IMR-90 (cell line): Measurements from ENCODE around the gene ENAH. TPM values are rescaled to one million over a fixed set of nuclear protein-coding genes. Genes with fewer than 3 reads are reported as not detected.

Experiments
- ATAC-seq: fragments of 200-7000 bp; cut with Tn5 transposase; 2 replicates; pipeline ENCODE4 v1.9.1; 2020; ENCODE audit warnings: low read depth, mild to moderate bottlenecking, moderate library complexity
- BruUV-seq: library from RNA; stranded (reverse); fragments of 400-500 nt; replicated peaks from 2 replicates; lab custom pipeline; 2021; lab: Mats Ljungman, UMichigan
- CTCF ChIA-PET: fragments of 300-600 bp; formaldehyde crosslinking; extraction: SDS; loops from one replicate; lab custom pipeline; 2021; ENCODE audit warnings: antibody characterized with exemption; lab: Yijun Ruan, JAX
- POLR2A ChIA-PET: fragments of 300-600 bp; sonication (Branson Sonifier 250); formaldehyde crosslinking; loops from one replicate; lab custom pipeline; 2022; ENCODE audit warnings: antibody characterized with exemption; ENCODE audit not compliant: unreplicated experiment; lab: Charles Lee
- DNase-seq: peaks from one replicate; pipeline ENCODE4 v3.0.0; 2013
- H2AFZ ChIP-seq: replicated peaks from 2 replicates; pipeline ENCODE3; 2013; ENCODE audit warnings: low read length, mild to moderate bottlenecking; ENCODE audit not compliant: poor library complexity
- H2AK5ac ChIP-seq: 2 replicates; pipeline ENCODE4 v1.6.1; 2013; ENCODE audit warnings: low read depth, low read length, inconsistent platforms
- H2AK9ac ChIP-seq: replicated peaks from 2 replicates; pipeline ENCODE3; 2013; ENCODE audit warnings: mild to moderate bottlenecking, low read depth, low read length, moderate library complexity; ENCODE audit not compliant: poor library complexity
- H2BK120ac ChIP-seq: 2 replicates; pipeline ENCODE4 v1.6.1; 2013; ENCODE audit warnings: low read depth, low read length, inconsistent platforms
- H2BK15ac ChIP-seq: 3 replicates; pipeline ENCODE4 v1.6.1; 2013; ENCODE audit warnings: low read depth, low read length, inconsistent platforms
- H2BK20ac ChIP-seq: 2 replicates; pipeline ENCODE4 v1.6.1; 2013; ENCODE audit warnings: low read depth, mild to moderate bottlenecking, inconsistent platforms, low read length, moderate library complexity
- H2BK5ac ChIP-seq: 2 replicates; pipeline ENCODE4 v1.6.1; 2013; ENCODE audit warnings: mild to moderate bottlenecking, low read depth, low read length, inconsistent platforms; ENCODE audit not compliant: poor library complexity, severe bottlenecking
- H3K14ac ChIP-seq: replicated peaks from 2 replicates; pipeline ENCODE4 v1.6.1; 2013; ENCODE audit warnings: low read depth, low read length, inconsistent platforms
- H3K18ac ChIP-seq: 2 replicates; pipeline ENCODE4 v1.6.1; 2013; ENCODE audit warnings: low read depth, low read length, control low read depth
- H3K23ac ChIP-seq: 2 replicates; pipeline ENCODE4 v1.6.1; 2013; ENCODE audit warnings: low read depth, low read length, inconsistent platforms
- H3K27ac ChIP-seq: 2 replicates; pipeline ENCODE4 v1.5.1; 2013; ENCODE audit warnings: mild to moderate bottlenecking, control low read depth, low read length; ENCODE audit not compliant: insufficient read depth
- H3K27me3 ChIP-seq: 2 replicates; pipeline ENCODE4 v1.6.1; 2013; ENCODE audit warnings: low read length; ENCODE audit not compliant: control insufficient read depth, insufficient read depth
- H3K36me3 ChIP-seq: 2 replicates; pipeline ENCODE4 v1.6.1; 2013; ENCODE audit warnings: low read length, mixed read lengths; ENCODE audit not compliant: control insufficient read depth, insufficient read depth
- H3K4ac ChIP-seq: 2 replicates; pipeline ENCODE4 v1.6.1; 2013; ENCODE audit warnings: low read depth, low read length, inconsistent platforms
- H3K4me1 ChIP-seq: 2 replicates; pipeline ENCODE4 v1.6.1; 2013; ENCODE audit warnings: low read length, mixed read lengths; ENCODE audit not compliant: control insufficient read depth, insufficient read depth
- H3K4me2 ChIP-seq: 2 replicates; pipeline ENCODE4 v1.6.1; 2013; ENCODE audit warnings: low read depth, mild to moderate bottlenecking, control low read depth, low read length, moderate library complexity
- H3K4me3 ChIP-seq: 2 replicates; pipeline ENCODE4 v1.5.1; 2013; ENCODE audit warnings: low read depth, mild to moderate bottlenecking, control low read depth, low read length, moderate library complexity; ENCODE audit not compliant: insufficient read depth
- H3K56ac ChIP-seq: 2 replicates; pipeline ENCODE4 v1.6.1; 2013; ENCODE audit warnings: low read length, inconsistent platforms; ENCODE audit not compliant: insufficient read depth; ENCODE audit errors: extremely low read depth
- H3K79me1 ChIP-seq, 2 experiments: 2 replicates each; pipeline ENCODE4 v1.6.1; 2013; ENCODE audit warnings: low read length in 2 of 2, inconsistent platforms in 1 of 2, low read depth in 1 of 2
- H3K9ac ChIP-seq: 2 replicates; pipeline ENCODE4 v1.6.1; 2013; ENCODE audit warnings: low read depth, low read length, control low read depth
- H3K9me1 ChIP-seq: 2 replicates; pipeline ENCODE4 v1.6.1; 2013; ENCODE audit warnings: low read length, inconsistent platforms; ENCODE audit not compliant: insufficient read depth
- H3K9me3 ChIP-seq: 2 replicates; pipeline ENCODE4 v1.6.1; 2013; ENCODE audit warnings: low read length; ENCODE audit not compliant: control insufficient read depth, insufficient read depth
- H4K20me1 ChIP-seq: 2 replicates; pipeline ENCODE4 v1.6.1; 2013; ENCODE audit warnings: low read length, inconsistent platforms; ENCODE audit not compliant: insufficient read depth
- H4K5ac ChIP-seq: 2 replicates; pipeline ENCODE4 v1.6.1; 2013; ENCODE audit warnings: mild to moderate bottlenecking, low read depth, low read length, control low read depth
- H4K8ac ChIP-seq, 2 experiments: 2 replicates each; pipeline ENCODE4 v1.6.1; 2013; ENCODE audit warnings: low read depth in 2 of 2, low read length in 2 of 2, control low read depth in 1 of 2, inconsistent platforms in 1 of 2
- H4K91ac ChIP-seq: 2 replicates; pipeline ENCODE4 v1.6.1; 2013; ENCODE audit warnings: low read depth, low read length, inconsistent platforms; ENCODE audit not compliant: insufficient read depth
- BHLHE40 ChIP-seq: fragments of 150-350 bp; IDR thresholded peaks from 2 replicates; pipeline ENCODE4 v1.6.1; 2016; ENCODE audit warnings: mild to moderate bottlenecking, low read depth, low read length
- CHD1 ChIP-seq: IDR thresholded peaks from 2 replicates; pipeline ENCODE4 v1.6.1; 2012; ENCODE audit warnings: low read depth, low read length, improper control_type of control experiment
- CTCF ChIP-seq: conservative IDR thresholded peaks from 2 replicates; pipeline ENCODE4 v1.5.1; 2012; ENCODE audit warnings: mild to moderate bottlenecking, low read depth, low read length, improper control_type of control experiment
- FOS ChIP-seq: fragments of 150-350 bp; IDR thresholded peaks from 2 replicates; pipeline ENCODE4 v1.6.1; 2016; ENCODE audit warnings: low read depth, low read length
- MAFK ChIP-seq: IDR thresholded peaks from 2 replicates; pipeline ENCODE4 v1.6.1; 2012; ENCODE audit warnings: low read depth, low read length, improper control_type of control experiment
- MXI1 ChIP-seq: IDR thresholded peaks from 2 replicates; pipeline ENCODE4 v1.6.1; 2012; ENCODE audit warnings: low read depth, mild to moderate bottlenecking, low read length, moderate library complexity, borderline replicate concordance
- NFE2L2 ChIP-seq: fragments of 150-350 bp; IDR thresholded peaks from 2 replicates; pipeline ENCODE4 v1.6.1; 2016; ENCODE audit warnings: low read depth, mild to moderate bottlenecking, low read length
- POLR2A ChIP-seq: IDR thresholded peaks from 2 replicates; pipeline ENCODE4 v1.6.1; 2012; ENCODE audit warnings: mild to moderate bottlenecking, low read depth, low read length
- RAD21 ChIP-seq: IDR thresholded peaks from 2 replicates; pipeline ENCODE4 v1.6.1; 2012; ENCODE audit warnings: low read length, improper control_type of control experiment
- RCOR1 ChIP-seq: IDR thresholded peaks from 2 replicates; pipeline ENCODE4 v1.6.1; 2012; ENCODE audit warnings: mild to moderate bottlenecking, low read length, improper control_type of control experiment; ENCODE audit not compliant: insufficient replicate concordance
- RFX5 ChIP-seq: IDR thresholded peaks from 2 replicates; pipeline ENCODE4 v1.8.0; 2012; ENCODE audit warnings: low read depth, mild to moderate bottlenecking, low read length, moderate library complexity
- WGBS, 2 experiments: methylation state at CpG; one replicate each; pipeline versions ENCODE4 v1.1.5 to v1.1.7; 2013; ENCODE audit warnings: missing lambda C conversion rate in 2 of 2; ENCODE audit not compliant: insufficient read length in 1 of 2; ENCODE audit errors: extremely low coverage in 2 of 2; 5-methylcytosine and 5-hydroxymethylcytosine counted together
- dilution Hi-C: fragments of 300-500 bp; cut with HindIII; formaldehyde crosslinking; loops from one replicate; pipeline ENCODE4 v1.14.3; 2018; ENCODE audit warnings: low sequenced_read_pairs; ENCODE audit not compliant: unreplicated experiment
- in situ Hi-C: fragments of 300-500 bp; cut with MboI; formaldehyde crosslinking; loops from 3 replicates; pipeline ENCODE4 v1.14.3; 2019; ENCODE audit warnings: low sequenced_read_pairs, inconsistent platforms, mixed read lengths
- intact Hi-C: fragments of 100-400 bp; cut with micrococcal nuclease; formaldehyde crosslinking; loops from 2 replicates; pipeline ENCODE4 v1.10.0; 2022
- polyA plus RNA-seq, 3 experiments: library from polyadenylated mRNA; depleted of rRNA; stranded (reverse); fragments of >200 nt; gene quantifications; 2 replicates each; pipeline ENCODE4 v1.2.3, GENCODE V29; 2012; ENCODE audit warnings: low replicate concordance in 1 of 3
- total RNA-seq: library from RNA; depleted of rRNA; stranded (reverse); fragments of >200 nt; gene quantifications from 2 replicates; pipeline ENCODE4 v1.2.3, GENCODE V29; 2012
- TF ChIP-seq, protein P1 (sequence below): fragments of 150-350 bp; IDR thresholded peaks from 2 replicates; pipeline ENCODE4 v1.6.1; 2017; ENCODE audit warnings: mild to moderate bottlenecking, antibody characterized with exemption, low read length, low read depth
- TF ChIP-seq, protein P2 (sequence below): fragments of 150-350 bp; IDR thresholded peaks from 2 replicates; pipeline ENCODE4 v1.6.1; 2016; ENCODE audit warnings: low read depth, mild to moderate bottlenecking, low read length, moderate library complexity, borderline replicate concordance

ENAH gene
- total and polyA plus RNA-seq, 2 of the 4 experiments (the other 2 are of a cell fraction): 61.3 to 86.9 TPM

DNA sequence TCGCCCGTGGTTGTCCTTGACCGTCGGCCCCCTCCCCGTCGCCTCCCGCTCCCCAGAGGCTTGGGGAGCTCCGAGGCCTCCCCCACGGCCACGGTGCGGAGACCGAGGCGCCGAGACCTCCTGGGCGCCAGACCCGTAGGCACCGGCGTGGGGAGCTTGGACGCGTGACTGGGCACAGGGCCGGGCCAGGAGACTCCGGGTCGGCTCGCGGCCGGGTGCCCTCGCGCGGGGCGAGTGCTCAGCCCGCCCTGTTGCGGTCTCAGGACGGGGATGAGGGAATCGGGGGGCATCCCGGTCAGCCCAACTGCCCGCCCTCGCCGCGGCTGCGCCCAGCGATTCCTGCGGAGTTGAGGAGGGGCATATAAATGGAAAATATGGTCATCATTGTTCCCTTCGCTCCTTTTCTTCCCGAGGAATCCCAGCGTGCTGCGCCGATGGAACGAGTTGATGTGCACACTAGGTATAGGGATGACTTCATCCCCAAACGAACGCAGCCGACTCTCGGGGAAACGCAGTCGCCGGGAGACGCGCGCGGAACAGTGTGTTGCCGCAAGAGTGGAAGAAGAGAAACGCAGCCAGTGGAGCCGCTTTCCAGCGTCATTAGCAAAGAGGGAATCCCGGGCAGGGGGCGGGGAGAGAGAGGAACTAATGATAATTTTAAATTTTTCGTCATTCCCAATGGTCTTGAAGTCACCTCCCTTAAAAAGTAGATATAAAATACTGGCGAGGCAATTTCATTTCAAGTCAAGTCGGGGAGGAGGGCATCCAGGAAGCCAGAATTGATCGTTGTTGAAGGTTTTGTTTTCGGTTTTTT is 747 bp upstream of the ENAH start:
- H3K27me3 ChIP-seq: no peaks in the 10 kb centered on the region
- dilution Hi-C loops (no loop called here), in situ Hi-C loops (no loop called here), intact Hi-C loops (loop anchor here (1.0 to 10.0 kb wide), 5 partner anchors 101 to 321 kb away; no protein-coding TSS in a partner anchor)
- ATAC-seq: peak; percentile 8
- H2AK9ac ChIP-seq: peak overlapping the region; percentile 93
- H3K79me1 ChIP-seq: peaks cover 3 to 23% of the 10 kb centered on the region in 2 experiments; a peak in 3 of 4 replicates
- H2BK20ac ChIP-seq: peak overlapping the region; percentile 37; the same call in 1 of the 2 replicates
- peak overlapping the region; percentile 81 for H2AK5ac ChIP-seq
- peak overlapping the region; percentile 26 for H3K18ac ChIP-seq
- WGBS, 2 experiments: 0% methylated on average over 39 of the region's 70 CpGs; no CpG with 5 or more reads in 1 of the 2 experiments
- peak overlapping the region; percentile 90 for H4K91ac ChIP-seq
- peak overlapping the region; percentile 94 for H2BK5ac ChIP-seq
- H2BK120ac ChIP-seq: peak overlapping the region; percentile 75
- ChIA-PET POLR2A (interaction anchor here (0.6 to 0.7 kb wide), 2 partner anchors 124 to 199 kb away, joined by 3 read pairs; no protein-coding TSS in a partner anchor), CTCF (interaction anchor here (1.2 kb wide), 1 partner anchor 124 kb away, joined by 4 read pairs; the partner anchor contains the start of gene SRP9)
- peak overlapping the region; percentile 43 for H3K4me2 ChIP-seq
- peak overlapping the region; percentile 90 for H3K4ac ChIP-seq
- H2AFZ ChIP-seq: peak overlapping the region; percentile 86
- peak overlapping the region; percentile 71 to 83 for H4K8ac ChIP-seq
- BruUV-seq: no TSS peak
- H3K9me1 ChIP-seq: 0 out of 2 replicates have a peak, but pooled peaks cover 6% of the 10 kb centered on the region
- H3K56ac ChIP-seq: peak overlapping the region; percentile 69
- H3K36me3 ChIP-seq: no peaks in the 10 kb centered on the region
- H4K5ac ChIP-seq: peak overlapping the region; percentile 9
- peak overlapping the region; percentile 55 for H3K4me3 ChIP-seq
- peak; percentile 73 for DNase-seq
- peaks cover 18% of the 10 kb centered on the region for H3K4me1 ChIP-seq
- peak overlapping the region; percentile 95 for H3K27ac ChIP-seq
- H3K9me3 ChIP-seq: no peaks in the 10 kb centered on the region
- peak overlapping the region; percentile 70 for H3K9ac ChIP-seq
- peak overlapping the region; percentile 81 for H2BK15ac ChIP-seq
- H3K14ac ChIP-seq: peak overlapping the region; percentile 89
- peaks cover 26% of the 10 kb centered on the region; the same call in 1 of the 2 replicates for H4K20me1 ChIP-seq
- peak overlapping the region; percentile 84 for H3K23ac ChIP-seq
- TF ChIP-seq BHLHE40 (peak; percentile 62), CHD1 (no peak), RCOR1 (no peak), CTCF (no peak), MXI1 (no peak), NFE2L2 (no peak), MAFK (no peak), RAD21 (no peak), POLR2A (peak; percentile 78; the same call in 1 of the 2 replicates), FOS (no peak), RFX5 (no peak)
- TF ChIP-seq, protein P1, sequence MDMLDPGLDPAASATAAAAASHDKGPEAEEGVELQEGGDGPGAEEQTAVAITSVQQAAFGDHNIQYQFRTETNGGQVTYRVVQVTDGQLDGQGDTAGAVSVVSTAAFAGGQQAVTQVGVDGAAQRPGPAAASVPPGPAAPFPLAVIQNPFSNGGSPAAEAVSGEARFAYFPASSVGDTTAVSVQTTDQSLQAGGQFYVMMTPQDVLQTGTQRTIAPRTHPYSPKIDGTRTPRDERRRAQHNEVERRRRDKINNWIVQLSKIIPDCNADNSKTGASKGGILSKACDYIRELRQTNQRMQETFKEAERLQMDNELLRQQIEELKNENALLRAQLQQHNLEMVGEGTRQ: no peak
- TF ChIP-seq, protein P2, sequence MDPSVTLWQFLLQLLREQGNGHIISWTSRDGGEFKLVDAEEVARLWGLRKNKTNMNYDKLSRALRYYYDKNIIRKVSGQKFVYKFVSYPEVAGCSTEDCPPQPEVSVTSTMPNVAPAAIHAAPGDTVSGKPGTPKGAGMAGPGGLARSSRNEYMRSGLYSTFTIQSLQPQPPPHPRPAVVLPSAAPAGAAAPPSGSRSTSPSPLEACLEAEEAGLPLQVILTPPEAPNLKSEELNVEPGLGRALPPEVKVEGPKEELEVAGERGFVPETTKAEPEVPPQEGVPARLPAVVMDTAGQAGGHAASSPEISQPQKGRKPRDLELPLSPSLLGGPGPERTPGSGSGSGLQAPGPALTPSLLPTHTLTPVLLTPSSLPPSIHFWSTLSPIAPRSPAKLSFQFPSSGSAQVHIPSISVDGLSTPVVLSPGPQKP: no peak
